Uterus (tissue), 4 donors: ENCODE measurements around the gene LRFN3. TPM values are rescaled to one million over a fixed set of nuclear protein-coding genes. Genes with fewer than 3 reads are reported as not detected.
A peak's percentile ranks its signal among the peaks of the same experiment; 100 is the strongest.
"Not testable (repeated sequence)": the region's sequence is repeated elsewhere in the genome, so short reads cannot be mapped to it uniquely, and the experiment has no call there.

Experiments
- DNase-seq, 2 donors: peaks; one replicate each; pipeline ENCODE4 v3.0.0-alpha.2; 2019 to 2020
- H3K27ac ChIP-seq, 2 donors: fragments of 200-600 bp; sonication (generic); 1 replicate in 1 of 2; 2 replicates in 1 of 2; pipeline ENCODE4 v1.5.1; 2016 to 2018
- H3K27me3 ChIP-seq, 2 donors: fragments of 200-600 bp; sonication (generic); one replicate each; pipeline ENCODE4 v1.5.1; 2018 to 2019; ENCODE audit warnings: control low read depth in 1 of 2
- H3K36me3 ChIP-seq, 2 donors: fragments of 200-600 bp; sonication (generic); one replicate each; pipeline ENCODE4 v1.5.1; 2019; ENCODE audit warnings: control low read depth in 1 of 2
- H3K4me1 ChIP-seq, 2 donors: fragments of 200-600 bp; sonication (generic); one replicate each; pipeline ENCODE4 v1.5.1; 2018 to 2019; ENCODE audit warnings: control low read depth in 1 of 2
- H3K4me3 ChIP-seq, 2 donors: fragments of 200-600 bp; sonication (generic); 1 replicate in 1 of 2; 2 replicates in 1 of 2; pipeline ENCODE4 v1.5.1; 2018 to 2019; ENCODE audit warnings: mild to moderate bottlenecking in 1 of 2
- H3K9me3 ChIP-seq, 2 donors: fragments of 200-600 bp; sonication (generic); one replicate each; pipeline ENCODE4 v1.5.1; 2019; ENCODE audit warnings: control low read depth in 1 of 2
- POLR2A ChIP-seq, 2 donors: fragments of 450-650 bp; IDR thresholded peaks; one replicate each; pipeline ENCODE4 v1.6.1; 2016; ENCODE audit warnings: antibody characterized with exemption in 2 of 2, mild to moderate bottlenecking in 1 of 2, moderate library complexity in 1 of 2
- intact Hi-C: fragments of 100-400 bp; cut with DNase I; formaldehyde crosslinking; loops from one replicate; pipeline ENCODE4 v1.15.1; 2023; ENCODE audit warnings: low total_unique reads
- total RNA-seq, 4 donors: library from RNA; depleted of rRNA in 3 of 4; stranded (reverse); fragments of >200 nt in 3 of 4; gene quantifications; one replicate each; pipeline versions ENCODE4 v1.1.0 to v1.2.4, GENCODE V29; 2014 to 2023
- TF ChIP-seq, protein P1 (sequence below), 4 experiments: fragments of 200-600 bp in 2 of 4; fragments of 450-650 bp in 2 of 4; sonication (generic) in 2 of 4; IDR thresholded peaks; one replicate each; pipeline ENCODE4 v1.5.1; 2016 to 2019; ENCODE audit warnings: antibody characterized with exemption in 4 of 4, mild to moderate bottlenecking in 2 of 4, moderate library complexity in 1 of 4
- donor health status: DM: yes; HTN: yes; CAD: no.

Gene LRFN3
- total RNA-seq, 4 donors from 2014 or later = 3.1 to 22.4 (median 9.6) TPM

DNA sequence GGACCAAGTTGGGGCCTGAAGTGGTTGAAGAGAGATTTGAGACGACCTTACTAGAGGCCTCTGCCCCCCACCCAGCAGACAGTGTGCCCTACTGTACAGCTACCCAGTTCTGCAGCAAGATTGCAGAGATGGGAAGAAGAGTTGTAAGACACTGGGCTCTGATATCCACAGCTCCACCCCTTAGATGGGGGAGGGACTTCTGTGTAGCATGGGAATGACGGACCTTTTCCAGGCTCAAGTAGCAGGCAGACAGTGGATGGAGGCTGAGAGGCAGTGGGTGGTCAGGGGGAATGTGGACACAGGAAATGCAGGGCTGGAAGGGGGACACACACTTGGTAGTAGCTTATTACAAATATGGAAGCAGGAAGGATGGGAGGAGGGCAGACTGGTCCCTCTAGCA lies 13.0 kb downstream of the LRFN3 start:
- intact Hi-C loops = no loop called here
- no peak overlapping the region for H3K27ac ChIP-seq
- TF ChIP-seq POLR2A (IDR thresholded peaks at IDR 0.05) = no peak
- TF ChIP-seq, protein P1, sequence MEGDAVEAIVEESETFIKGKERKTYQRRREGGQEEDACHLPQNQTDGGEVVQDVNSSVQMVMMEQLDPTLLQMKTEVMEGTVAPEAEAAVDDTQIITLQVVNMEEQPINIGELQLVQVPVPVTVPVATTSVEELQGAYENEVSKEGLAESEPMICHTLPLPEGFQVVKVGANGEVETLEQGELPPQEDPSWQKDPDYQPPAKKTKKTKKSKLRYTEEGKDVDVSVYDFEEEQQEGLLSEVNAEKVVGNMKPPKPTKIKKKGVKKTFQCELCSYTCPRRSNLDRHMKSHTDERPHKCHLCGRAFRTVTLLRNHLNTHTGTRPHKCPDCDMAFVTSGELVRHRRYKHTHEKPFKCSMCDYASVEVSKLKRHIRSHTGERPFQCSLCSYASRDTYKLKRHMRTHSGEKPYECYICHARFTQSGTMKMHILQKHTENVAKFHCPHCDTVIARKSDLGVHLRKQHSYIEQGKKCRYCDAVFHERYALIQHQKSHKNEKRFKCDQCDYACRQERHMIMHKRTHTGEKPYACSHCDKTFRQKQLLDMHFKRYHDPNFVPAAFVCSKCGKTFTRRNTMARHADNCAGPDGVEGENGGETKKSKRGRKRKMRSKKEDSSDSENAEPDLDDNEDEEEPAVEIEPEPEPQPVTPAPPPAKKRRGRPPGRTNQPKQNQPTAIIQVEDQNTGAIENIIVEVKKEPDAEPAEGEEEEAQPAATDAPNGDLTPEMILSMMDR (IDR thresholded peaks at IDR 0.05) = no peak
- no peak for DNase-seq
- no peak overlapping the region for H3K4me3 ChIP-seq
- no peaks in the 10 kb centered on the region for H3K9me3 ChIP-seq
- no peaks in the 10 kb centered on the region for H3K4me1 ChIP-seq
- H3K27me3 ChIP-seq = no peaks in the 10 kb centered on the region
- H3K36me3 ChIP-seq = no peaks in the 10 kb centered on the region

DNA sequence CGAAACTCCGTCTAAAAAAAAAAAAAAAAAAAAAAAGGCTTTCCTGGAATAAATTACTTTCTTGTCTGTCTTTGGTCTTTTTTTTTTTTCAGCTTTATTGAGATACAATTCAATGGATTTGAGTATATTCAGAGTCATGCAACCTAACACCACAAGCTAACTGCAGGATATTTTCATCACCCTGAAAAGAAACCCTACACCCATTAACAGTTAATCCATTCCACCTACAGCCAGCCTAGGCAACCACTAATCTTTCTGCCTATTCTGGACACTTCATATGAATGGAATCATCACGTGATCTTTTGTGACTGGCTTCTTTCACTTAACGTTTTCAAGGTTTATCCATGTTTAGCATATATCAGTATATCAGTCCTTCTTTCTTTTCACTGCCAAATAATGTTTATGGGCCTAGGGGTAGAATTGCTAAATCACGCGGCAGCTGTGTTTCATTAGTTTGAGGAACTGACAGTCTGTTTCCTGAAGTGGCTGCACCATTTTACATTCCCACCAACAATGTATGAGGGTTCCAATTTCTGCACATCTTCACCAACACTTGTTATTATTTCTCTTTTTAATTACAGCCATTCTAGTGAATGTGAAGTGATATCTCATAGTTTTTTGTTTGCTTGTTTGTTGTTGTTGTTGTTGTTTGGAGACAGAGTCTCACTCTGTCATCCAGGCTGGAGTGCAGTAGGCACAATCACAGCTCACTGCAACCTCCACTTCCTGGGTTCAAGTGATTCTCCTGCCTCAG lies 19.9 kb downstream of the LRFN3 start:
- no peaks in the 10 kb centered on the region for H3K36me3 ChIP-seq
- TF ChIP-seq, protein P1 (IDR thresholded peaks at IDR 0.05) = no peak
- TF ChIP-seq POLR2A (IDR thresholded peaks at IDR 0.05) = no peak
- no peak for DNase-seq
- H3K27ac ChIP-seq = no peak overlapping the region
- no peaks in the 10 kb centered on the region for H3K9me3 ChIP-seq
- intact Hi-C loops = no loop called here
- no peak overlapping the region for H3K4me3 ChIP-seq
- H3K4me1 ChIP-seq = peaks cover 0 to 10% of the 10 kb centered on the region in 2 donors
- peaks cover 12 to 13% of the 10 kb centered on the region in 2 donors for H3K27me3 ChIP-seq

DNA sequence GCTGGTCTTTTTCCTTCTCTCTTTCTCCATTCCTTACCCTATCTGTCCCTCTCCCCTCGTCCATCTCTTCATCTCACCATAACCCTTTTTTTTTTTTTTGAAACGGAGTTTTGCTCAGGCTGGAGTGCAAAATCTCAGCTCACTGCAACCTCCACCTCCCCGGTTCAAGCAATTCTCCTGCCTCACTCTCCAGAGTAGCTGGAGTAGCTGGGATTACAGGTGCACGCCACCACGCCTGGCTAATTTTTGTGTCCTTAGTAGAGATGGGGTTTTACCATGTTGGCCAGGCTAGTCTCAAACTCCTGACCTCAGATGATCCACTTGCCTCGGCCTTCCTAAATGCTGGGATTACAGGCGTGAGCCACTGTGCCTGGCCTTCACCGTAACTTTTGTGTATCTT lies 21.2 kb downstream of the LRFN3 start:
- H3K36me3 ChIP-seq, H3K27ac ChIP-seq, intact Hi-C loops, H3K4me3 ChIP-seq, DNase-seq, H3K9me3 ChIP-seq: not testable (repeated sequence)
- Histone ChIP-seq H3K4me1 (peaks cover 0 to 10% of the 10 kb centered on the region in 2 donors), H3K27me3 (peaks cover 12 to 20% of the 10 kb centered on the region in 2 donors)

DNA sequence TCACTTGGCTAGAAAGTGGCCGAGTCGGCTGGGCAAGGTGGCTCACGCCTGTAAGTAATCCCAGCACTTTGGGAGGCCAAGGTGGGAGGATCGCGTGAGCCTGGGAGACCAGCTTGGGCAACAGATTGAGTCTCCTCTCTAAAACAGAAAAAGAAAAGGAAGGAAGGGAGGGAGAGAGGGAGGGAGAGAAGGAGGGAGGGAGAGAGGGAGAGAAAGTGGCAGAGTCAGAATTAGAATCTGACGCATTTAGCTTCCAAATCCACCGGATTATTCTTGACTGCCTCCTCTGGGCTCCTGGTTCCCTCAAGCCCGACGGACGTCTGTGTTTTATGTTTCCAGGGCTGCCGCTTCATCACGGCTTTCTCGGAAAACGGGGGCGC lies 22.5 kb downstream of the LRFN3 start:
- intact Hi-C loops = no loop called here
- Histone ChIP-seq H3K27ac (no peak overlapping the region), H3K36me3 (no peaks in the 10 kb centered on the region), H3K4me1 (peaks cover 0 to 10% of the 10 kb centered on the region in 2 donors), H3K9me3 (no peaks in the 10 kb centered on the region), H3K27me3 (peaks cover 12 to 20% of the 10 kb centered on the region in 2 donors), H3K4me3 (no peak overlapping the region)
- DNase-seq = no peak
- no peak for TF ChIP-seq POLR2A (IDR thresholded peaks at IDR 0.05)
- TF ChIP-seq, protein P1 (IDR thresholded peaks at IDR 0.05) = no peak

DNA sequence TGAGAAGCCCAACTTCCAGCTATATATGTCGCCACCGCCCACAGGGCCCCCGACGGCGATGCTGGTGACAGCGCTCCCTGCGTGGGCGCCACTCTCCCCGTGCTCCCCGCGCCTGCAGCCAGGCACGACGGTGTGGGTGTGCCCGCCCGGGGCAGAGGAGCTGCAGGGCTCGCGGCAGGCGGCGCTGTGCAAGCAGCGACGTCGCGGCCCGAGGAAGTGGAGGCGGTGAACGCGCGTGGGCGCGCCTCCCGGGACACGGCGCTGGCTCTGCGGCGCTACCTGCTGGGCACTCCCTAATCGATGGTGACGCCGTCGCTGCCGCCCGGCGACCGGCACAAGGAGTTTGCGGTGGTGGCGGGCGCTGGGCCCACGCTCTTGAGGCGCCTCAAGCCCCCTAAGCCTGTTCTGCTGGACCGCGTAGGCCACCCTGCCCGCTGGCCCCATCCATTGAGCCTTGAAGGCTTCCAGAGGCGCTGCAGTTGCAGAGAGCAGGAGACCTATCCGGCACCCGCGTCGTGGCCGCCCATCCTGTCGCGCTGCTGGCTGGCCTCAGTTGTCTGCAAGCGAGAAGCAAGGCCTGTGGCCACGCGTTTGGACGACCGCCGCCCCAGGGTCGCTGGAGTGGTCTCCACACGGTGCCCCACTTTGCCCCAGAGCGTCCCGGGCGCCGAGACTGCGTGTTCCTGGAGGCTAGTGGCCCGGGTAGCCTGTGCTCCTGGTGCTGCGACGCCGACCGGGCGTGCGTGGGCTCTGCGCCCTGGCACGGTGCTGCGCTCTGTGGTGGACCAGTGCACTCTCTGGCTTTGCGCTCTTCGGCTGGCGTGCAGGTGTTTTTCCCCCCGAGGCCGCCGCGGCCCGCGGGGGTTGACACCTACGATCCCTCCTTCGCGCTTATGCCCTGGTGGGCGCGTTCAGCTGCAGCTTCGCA lies 23.1 kb downstream of the LRFN3 start:
- Histone ChIP-seq H3K4me1 (peaks cover 0 to 10% of the 10 kb centered on the region in 2 donors), H3K4me3 (no peak overlapping the region), H3K36me3 (no peaks in the 10 kb centered on the region), H3K27ac (no peak overlapping the region), H3K27me3 (peaks cover 12 to 20% of the 10 kb centered on the region in 2 donors), H3K9me3 (no peaks in the 10 kb centered on the region)
- intact Hi-C loops = no loop called here
- peak in 1 of 2 donors; percentile 35 for DNase-seq
- no peak for TF ChIP-seq POLR2A (IDR thresholded peaks at IDR 0.05)
- TF ChIP-seq, protein P1 (IDR thresholded peaks at IDR 0.05) = peak in 3 of 4 experiments; percentile 23 to 35 (median 28)
